Measurements from ENCODE around the gene PTRHD1.

- no peak for TF ChIP-seq LEF1 (IDR thresholded peaks at IDR 0.05; ENCODE audit: borderline replicate concordance)
- TF ChIP-seq CTBP1 (IDR thresholded peaks at IDR 0.05; ENCODE audit: borderline replicate concordance), result no peak
- no peak for TF ChIP-seq HDGF (IDR thresholded peaks at IDR 0.05; ENCODE audit: borderline replicate concordance)
- TF ChIP-seq BHLHE40 (IDR thresholded peaks at IDR 0.05; ENCODE audit: borderline replicate concordance), result no peak
- no peak for TF ChIP-seq NFRKB (IDR thresholded peaks at IDR 0.05)
- TF ChIP-seq FOXM1 (IDR thresholded peaks at IDR 0.05; ENCODE audit: borderline replicate concordance), result no peak
- no peak for TF ChIP-seq FOXA1 (IDR thresholded peaks at IDR 0.05)
Measured at GRCh38 chr2:24793761-24794435, 707 bp upstream of the PTRHD1 start.
